AG09319 (cell line): ENCODE data around the gene LRRC9.
"Not testable (repeated sequence)": the region's sequence is repeated elsewhere in the genome, so short reads cannot be mapped to it uniquely, and the experiment has no call there.

ENCODE experiments used
- DNase-seq: peaks from one replicate; pipeline ENCODE4 v3.0.0-alpha.2; 2010; ENCODE audit warnings: low read depth; ENCODE audit errors: extremely low read depth
- TF ChIP-seq, protein P1 (sequence below): IDR thresholded peaks from 2 replicates; pipeline ENCODE4 v1.5.1; 2011; ENCODE audit warnings: low read depth, mild to moderate bottlenecking, inconsistent platforms, low read length, moderate library complexity

The LRRC9 gene

DNA sequence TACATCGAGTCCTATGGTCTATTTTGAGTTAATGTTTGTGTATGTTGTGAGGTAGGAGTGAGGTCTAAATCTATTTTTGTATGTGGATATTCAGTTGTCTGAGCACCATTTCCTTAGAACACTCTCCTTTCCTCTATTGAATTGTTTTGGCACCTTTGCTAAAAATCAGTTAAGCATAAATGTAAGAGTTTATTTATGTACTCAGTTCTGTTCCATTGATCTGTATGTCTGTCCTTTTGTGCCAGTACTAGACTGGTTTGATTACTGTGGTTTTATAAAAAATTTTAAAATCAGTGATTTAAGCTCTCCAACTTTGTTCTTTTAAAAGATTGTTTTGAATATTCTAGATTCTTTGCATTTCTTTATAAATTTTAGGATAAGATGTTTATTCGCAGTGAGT is 101.7 kb downstream of the LRRC9 start:
- no peak for DNase-seq
- TF ChIP-seq, protein P1, sequence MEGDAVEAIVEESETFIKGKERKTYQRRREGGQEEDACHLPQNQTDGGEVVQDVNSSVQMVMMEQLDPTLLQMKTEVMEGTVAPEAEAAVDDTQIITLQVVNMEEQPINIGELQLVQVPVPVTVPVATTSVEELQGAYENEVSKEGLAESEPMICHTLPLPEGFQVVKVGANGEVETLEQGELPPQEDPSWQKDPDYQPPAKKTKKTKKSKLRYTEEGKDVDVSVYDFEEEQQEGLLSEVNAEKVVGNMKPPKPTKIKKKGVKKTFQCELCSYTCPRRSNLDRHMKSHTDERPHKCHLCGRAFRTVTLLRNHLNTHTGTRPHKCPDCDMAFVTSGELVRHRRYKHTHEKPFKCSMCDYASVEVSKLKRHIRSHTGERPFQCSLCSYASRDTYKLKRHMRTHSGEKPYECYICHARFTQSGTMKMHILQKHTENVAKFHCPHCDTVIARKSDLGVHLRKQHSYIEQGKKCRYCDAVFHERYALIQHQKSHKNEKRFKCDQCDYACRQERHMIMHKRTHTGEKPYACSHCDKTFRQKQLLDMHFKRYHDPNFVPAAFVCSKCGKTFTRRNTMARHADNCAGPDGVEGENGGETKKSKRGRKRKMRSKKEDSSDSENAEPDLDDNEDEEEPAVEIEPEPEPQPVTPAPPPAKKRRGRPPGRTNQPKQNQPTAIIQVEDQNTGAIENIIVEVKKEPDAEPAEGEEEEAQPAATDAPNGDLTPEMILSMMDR = no peak

DNA sequence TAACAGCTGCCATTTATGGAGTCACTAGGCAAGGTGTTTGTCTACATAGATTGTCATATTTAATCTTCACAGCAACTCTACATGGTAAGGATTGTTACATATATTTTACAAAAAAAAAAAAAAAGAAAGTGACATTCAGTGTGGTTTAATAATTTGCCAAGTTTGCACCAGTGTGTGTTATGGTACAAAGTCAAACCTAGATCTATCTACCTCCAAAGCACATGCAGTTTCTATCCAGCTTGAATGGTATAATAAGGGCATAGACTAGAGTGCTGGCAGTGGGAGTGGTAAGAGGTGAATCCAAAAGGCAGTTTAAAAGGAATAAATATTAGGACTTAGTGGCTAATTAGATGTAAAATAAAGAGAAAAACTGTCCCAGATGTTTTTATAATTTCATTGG is 105.6 kb downstream of the LRRC9 start:
- DNase-seq = no peak
- TF ChIP-seq, protein P1 = no peak

DNA sequence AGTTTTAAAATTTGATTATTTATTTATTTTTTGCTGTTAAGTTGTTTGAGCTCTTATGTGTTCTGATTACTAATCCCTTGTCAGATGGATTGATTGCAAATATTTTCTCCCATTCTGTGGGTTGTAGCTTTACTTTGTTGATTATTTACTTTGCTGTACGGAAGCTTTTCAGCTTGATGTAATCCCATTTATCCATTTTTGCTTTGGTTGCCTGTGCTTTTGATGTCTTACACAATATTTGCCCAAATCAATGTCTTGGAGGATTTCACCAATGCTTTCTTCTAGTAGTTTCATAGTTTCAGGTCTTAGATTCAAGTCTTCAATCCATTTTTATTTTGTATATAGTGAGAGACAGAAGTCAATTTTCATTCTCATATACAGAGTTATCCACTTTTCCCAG is 115.2 kb downstream of the LRRC9 start:
- no peak for DNase-seq
- TF ChIP-seq, protein P1 = no peak

DNA sequence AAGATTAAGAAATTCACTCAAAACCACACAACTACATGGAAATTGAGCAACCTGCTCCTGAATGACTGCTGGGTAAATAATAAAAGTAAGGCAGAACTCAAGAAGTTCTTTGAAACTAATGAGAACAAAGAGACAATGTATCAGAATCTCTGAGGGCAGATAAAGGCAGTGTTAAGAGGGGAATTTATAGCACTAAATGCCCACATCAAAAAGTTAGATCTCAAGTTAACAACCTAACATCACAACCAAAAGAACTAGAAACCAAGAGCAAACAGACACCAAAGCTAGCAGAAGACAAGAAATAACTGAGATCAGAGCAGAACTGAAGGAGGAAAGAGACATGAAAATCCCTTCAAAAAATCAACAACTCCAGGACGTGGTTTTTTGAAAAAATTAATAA is 128.0 kb downstream of the LRRC9 start:
- not testable (repeated sequence) for DNase-seq

- DNase-seq = no peak
- TF ChIP-seq, protein P1 = no peak
These were observed 131.8 kb downstream of the LRRC9 start for GRCh38 chr14:60051721-60052221.

- DNase-seq = no peak
- TF ChIP-seq, protein P1 = no peak
These were observed 138.1 kb downstream of the LRRC9 start for GRCh38 chr14:60058087-60058486.

DNA sequence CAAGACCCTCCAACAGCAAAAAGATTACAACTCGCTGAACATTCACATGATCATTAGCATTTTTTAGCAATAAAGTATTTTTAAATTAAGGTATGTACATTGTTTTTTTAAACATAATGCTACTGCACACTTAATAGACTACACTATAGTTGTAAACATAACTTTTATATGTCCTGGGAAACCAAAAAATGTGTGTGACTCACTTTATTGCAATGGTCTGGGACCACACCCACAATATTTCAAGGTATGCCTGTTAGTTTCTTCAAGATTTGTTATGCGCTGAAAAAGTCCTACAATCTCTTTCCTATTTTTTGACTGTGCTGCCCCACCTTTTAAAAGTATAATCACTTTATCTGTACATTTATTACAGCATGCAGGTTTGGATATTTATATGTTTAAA is 141.4 kb downstream of the LRRC9 start:
- no peak for DNase-seq
- TF ChIP-seq, protein P1 = no peak

- no peak for DNase-seq
- TF ChIP-seq, protein P1 = peak; percentile 63
These were observed 144.6 kb downstream of the LRRC9 start for GRCh38 chr14:60064491-60065072.
